Mesenchymal stem cell (in vitro differentiated cells and primary cell): ENCODE measurements around the gene TTLL11.

Source experiments
- DNase-seq: peaks from one replicate; pipeline ENCODE4 v3.0.0-alpha.2; 2013
- H2AFZ ChIP-seq: one replicate; pipeline ENCODE4 v1.6.1; 2013; ENCODE audit warnings: low read depth, mild to moderate bottlenecking, control low read depth, inconsistent platforms, low read length, moderate library complexity
- H2AK5ac ChIP-seq: 2 replicates; pipeline ENCODE4 v1.6.1; 2013; ENCODE audit warnings: low read length, moderate library complexity, mild to moderate bottlenecking, inconsistent platforms; ENCODE audit not compliant: severe bottlenecking
- H2BK120ac ChIP-seq: one replicate; pipeline ENCODE4 v1.6.1; 2013; ENCODE audit warnings: low read depth, mild to moderate bottlenecking, inconsistent platforms, low read length, moderate library complexity
- H2BK12ac ChIP-seq, 2 experiments: one replicate each; pipeline ENCODE4 v1.6.1; 2013; ENCODE audit warnings: inconsistent platforms in 2 of 2, low read length in 2 of 2, mild to moderate bottlenecking in 2 of 2, moderate library complexity in 2 of 2, control low read depth in 1 of 2
- H2BK15ac ChIP-seq: one replicate; pipeline ENCODE4 v1.6.1; 2013; ENCODE audit warnings: mild to moderate bottlenecking, low read depth, inconsistent platforms; ENCODE audit not compliant: poor library complexity, severe bottlenecking
- H2BK5ac ChIP-seq: 2 replicates; pipeline ENCODE4 v1.6.1; 2013; ENCODE audit warnings: low read depth, mild to moderate bottlenecking, low read length, control low read depth, inconsistent platforms; ENCODE audit not compliant: poor library complexity, severe bottlenecking
- H3K14ac ChIP-seq, 2 experiments: one replicate each; pipeline ENCODE4 v1.6.1; 2013; ENCODE audit warnings: inconsistent platforms in 2 of 2, low read length in 2 of 2, control low read depth in 1 of 2, mild to moderate bottlenecking in 1 of 2, moderate library complexity in 1 of 2
- H3K18ac ChIP-seq, 2 experiments: one replicate each; pipeline ENCODE4 v1.6.1; 2013; ENCODE audit warnings: inconsistent platforms in 2 of 2, low read length in 2 of 2, control low read depth in 1 of 2, low read depth in 1 of 2, mild to moderate bottlenecking in 1 of 2
- H3K23ac ChIP-seq, 2 experiments: one replicate each; pipeline ENCODE4 v1.6.1; 2013; ENCODE audit warnings: inconsistent platforms in 2 of 2, low read length in 2 of 2, mild to moderate bottlenecking in 2 of 2, moderate library complexity in 2 of 2, control low read depth in 1 of 2
- H3K27ac ChIP-seq: 2 replicates; pipeline ENCODE4 v1.5.1; 2013; ENCODE audit warnings: mild to moderate bottlenecking, moderate library complexity, low read length, control low read depth, inconsistent platforms; ENCODE audit not compliant: poor library complexity, severe bottlenecking
- H3K27me3 ChIP-seq, 2 experiments: 2 replicates each; pipeline versions ENCODE4 v1.6.1 to v1.7.0; 2013; ENCODE audit warnings: low read length in 2 of 2, mild to moderate bottlenecking in 2 of 2, moderate library complexity in 2 of 2, control low read depth in 1 of 2, inconsistent platforms in 1 of 2; ENCODE audit not compliant: control insufficient read depth in 1 of 2, insufficient read depth in 1 of 2
- H3K36me3 ChIP-seq, 2 experiments: 2 replicates each; pipeline versions ENCODE4 v1.6.1 to v1.7.0; 2013; ENCODE audit warnings: low read length in 2 of 2, control low read depth in 1 of 2, inconsistent platforms in 1 of 2, low read depth in 1 of 2, mild to moderate bottlenecking in 1 of 2; ENCODE audit not compliant: insufficient read depth in 2 of 2, control insufficient read depth in 1 of 2
- H3K4ac ChIP-seq, 2 experiments: one replicate each; pipeline ENCODE4 v1.6.1; 2013; ENCODE audit warnings: inconsistent platforms in 2 of 2, low read length in 2 of 2, mild to moderate bottlenecking in 2 of 2, moderate library complexity in 2 of 2, control low read depth in 1 of 2, low read depth in 1 of 2
- H3K4me1 ChIP-seq: 2 replicates; pipeline ENCODE4 v1.6.1; 2013; ENCODE audit warnings: low read depth, low read length, control low read depth; ENCODE audit not compliant: control insufficient read depth, insufficient read depth
- H3K4me2 ChIP-seq: 2 replicates; pipeline ENCODE4 v1.6.1; 2013; ENCODE audit warnings: low read length, mild to moderate bottlenecking, inconsistent platforms; ENCODE audit not compliant: poor library complexity, severe bottlenecking
- H3K4me3 ChIP-seq, 2 experiments: 2 replicates each; pipeline versions ENCODE4 v1.5.1 to v1.7.0; 2013; ENCODE audit warnings: low read length in 2 of 2, mild to moderate bottlenecking in 2 of 2, control low read depth in 1 of 2, low read depth in 1 of 2; ENCODE audit not compliant: insufficient read depth in 1 of 2
- H3K79me1 ChIP-seq: replicated peaks from 2 replicates; pipeline ENCODE4 v1.6.1; 2013; ENCODE audit warnings: mild to moderate bottlenecking, control low read depth, low read length, inconsistent platforms; ENCODE audit not compliant: poor library complexity, severe bottlenecking
- H3K9ac ChIP-seq: 2 replicates; pipeline ENCODE4 v1.7.0; 2013; ENCODE audit warnings: mild to moderate bottlenecking, low read length, moderate library complexity
- H3K9me3 ChIP-seq: 2 replicates; pipeline ENCODE4 v1.7.0; 2013; ENCODE audit warnings: mild to moderate bottlenecking, low read length; ENCODE audit not compliant: control insufficient read depth
- H4K8ac ChIP-seq: one replicate; pipeline ENCODE4 v1.6.1; 2013; ENCODE audit warnings: inconsistent platforms, mild to moderate bottlenecking, low read length, moderate library complexity
- H4K91ac ChIP-seq: one replicate; pipeline ENCODE4 v1.6.1; 2013; ENCODE audit warnings: mild to moderate bottlenecking, low read length, inconsistent platforms
- WGBS: methylation state at CpG from one replicate; pipeline ENCODE4 v1.1.7; 2013; ENCODE audit warnings: mixed read lengths; 5-methylcytosine and 5-hydroxymethylcytosine counted together

The TTLL11 gene

DNA sequence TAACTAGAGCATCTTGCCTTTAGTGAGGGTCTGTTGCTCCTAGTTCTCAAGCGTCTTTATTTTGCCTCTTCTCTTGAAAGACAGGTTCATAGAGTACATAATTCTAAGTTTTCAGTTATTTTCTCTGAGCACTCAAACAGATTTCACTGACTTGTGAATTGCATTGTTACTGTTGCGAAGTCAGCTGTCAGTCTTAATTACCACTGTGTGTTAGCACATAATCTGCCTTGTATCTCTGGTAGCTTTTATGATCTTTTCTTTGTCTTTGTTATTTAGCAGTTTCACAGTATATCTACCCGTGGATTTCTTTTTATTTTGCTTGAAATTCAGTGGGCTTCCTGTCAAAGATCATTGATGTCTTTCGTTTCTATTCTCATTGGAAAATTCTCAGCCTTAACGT, 192.9 kb downstream of the TTLL11 start:
- no peak overlapping the region for H2AK5ac ChIP-seq
- 93% methylated on average over 4 of the region's 5 CpGs for WGBS

DNA sequence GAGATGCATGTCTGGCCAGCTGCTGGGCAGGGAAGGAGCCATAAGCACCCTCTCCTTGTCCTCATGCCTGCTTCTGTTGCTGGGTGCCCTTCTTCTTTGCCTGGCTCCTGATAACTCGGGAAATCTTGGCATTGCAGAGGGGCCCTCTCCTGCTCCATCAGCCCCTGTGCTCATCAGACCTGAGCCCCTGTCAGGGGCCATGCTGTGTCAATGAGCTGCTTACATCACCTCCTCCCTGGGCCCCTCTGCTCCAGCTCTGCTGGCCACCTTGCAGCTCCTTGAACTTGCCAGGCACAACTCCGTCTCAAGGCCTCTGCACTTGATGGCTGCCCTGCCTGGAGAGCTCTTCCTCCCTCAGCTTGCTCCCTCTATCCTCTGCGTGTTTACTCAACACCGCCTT, 194.3 kb downstream of the TTLL11 start:
- H3K27me3 ChIP-seq = peaks cover 0 to 3% of the 10 kb centered on the region in 2 experiments
- peaks cover 8% of the 10 kb centered on the region for H3K4me1 ChIP-seq
- no peak for DNase-seq
- H3K4ac ChIP-seq = no peak overlapping the region
- H3K27ac ChIP-seq = no peak overlapping the region
- H4K8ac ChIP-seq = no peak overlapping the region
- H3K9ac ChIP-seq = no peak overlapping the region
- H3K9me3 ChIP-seq = no peaks in the 10 kb centered on the region
- no peaks in the 10 kb centered on the region for H3K79me1 ChIP-seq
- H3K18ac ChIP-seq = no peak overlapping the region
- no peak overlapping the region for H2BK15ac ChIP-seq
- H2AK5ac ChIP-seq = no peak overlapping the region
- no peak overlapping the region for H3K23ac ChIP-seq
- no peak overlapping the region for H3K4me2 ChIP-seq
- H2BK12ac ChIP-seq = no peak overlapping the region
- H2AFZ ChIP-seq = no peak overlapping the region
- H3K14ac ChIP-seq = no peak overlapping the region
- no peak overlapping the region for H2BK120ac ChIP-seq
- H2BK5ac ChIP-seq = no peak overlapping the region
- H3K36me3 ChIP-seq = no peaks in the 10 kb centered on the region
- H4K91ac ChIP-seq = no peak overlapping the region
- WGBS = 95% methylated on average over 2 of the region's 4 CpGs
- no peak overlapping the region for H3K4me3 ChIP-seq

More for the DNA sequence above, 192.9 kb downstream of the TTLL11 start:
- Histone ChIP-seq H3K4ac (no peak overlapping the region), H3K27me3 (peaks cover 0 to 3% of the 10 kb centered on the region in 2 experiments), H3K9ac (no peak overlapping the region), H2BK120ac (no peak overlapping the region), H3K79me1 (no peaks in the 10 kb centered on the region), H2BK15ac (no peak overlapping the region), H4K8ac (no peak overlapping the region), H3K4me3 (no peak overlapping the region), H3K4me1 (peaks cover 8% of the 10 kb centered on the region), H3K4me2 (no peak overlapping the region), H3K14ac (no peak overlapping the region), H2BK5ac (no peak overlapping the region), H3K18ac (no peak overlapping the region), H2AFZ (no peak overlapping the region), H2BK12ac (no peak overlapping the region), H3K36me3 (no peaks in the 10 kb centered on the region), H4K91ac (no peak overlapping the region), H3K9me3 (no peaks in the 10 kb centered on the region), H3K27ac (no peak overlapping the region), H3K23ac (no peak overlapping the region)
- no peak for DNase-seq

- Histone ChIP-seq H3K4ac (no peak overlapping the region), H2BK120ac (no peak overlapping the region), H4K8ac (no peak overlapping the region), H3K27me3 (peaks cover 0 to 3% of the 10 kb centered on the region in 2 experiments), H3K9ac (no peak overlapping the region), H2AK5ac (no peak overlapping the region), H2BK5ac (no peak overlapping the region), H3K9me3 (no peaks in the 10 kb centered on the region), H2BK12ac (no peak overlapping the region), H3K79me1 (no peaks in the 10 kb centered on the region), H2AFZ (no peak overlapping the region), H3K4me2 (no peak overlapping the region), H3K4me3 (no peak overlapping the region), H2BK15ac (no peak overlapping the region), H4K91ac (no peak overlapping the region), H3K18ac (no peak overlapping the region), H3K36me3 (no peaks in the 10 kb centered on the region), H3K4me1 (peaks cover 10% of the 10 kb centered on the region), H3K27ac (no peak overlapping the region), H3K14ac (no peak overlapping the region), H3K23ac (no peak overlapping the region)
- DNase-seq = no peak
- WGBS = 94% methylated on average over 10 of the region's 10 CpGs
Measured at GRCh38 chr9:121897140-121897539, 196.0 kb downstream of the TTLL11 start.

GRCh38 chr9:121896545-121896943, 196.6 kb downstream of the TTLL11 start:
- H4K8ac ChIP-seq = no peak overlapping the region
- H3K4me2 ChIP-seq = no peak overlapping the region
- H3K23ac ChIP-seq = no peak overlapping the region
- H2AFZ ChIP-seq = no peak overlapping the region
- WGBS = 92% methylated on average over 27 of the region's 27 CpGs
- DNase-seq = no peak
- H3K4ac ChIP-seq = no peak overlapping the region
- no peaks in the 10 kb centered on the region for H3K9me3 ChIP-seq
- no peak overlapping the region for H3K18ac ChIP-seq
- H3K36me3 ChIP-seq = no peaks in the 10 kb centered on the region
- H2BK120ac ChIP-seq = no peak overlapping the region
- no peak overlapping the region for H2AK5ac ChIP-seq
- peaks cover 10% of the 10 kb centered on the region for H3K4me1 ChIP-seq
- no peak overlapping the region for H3K4me3 ChIP-seq
- no peak overlapping the region for H3K14ac ChIP-seq
- H3K27me3 ChIP-seq = peaks cover 0 to 3% of the 10 kb centered on the region in 2 experiments
- no peak overlapping the region for H2BK5ac ChIP-seq
- no peak overlapping the region for H4K91ac ChIP-seq
- H3K79me1 ChIP-seq = no peaks in the 10 kb centered on the region
- H3K9ac ChIP-seq = no peak overlapping the region
- no peak overlapping the region for H3K27ac ChIP-seq
- no peak overlapping the region for H2BK15ac ChIP-seq
- no peak overlapping the region for H2BK12ac ChIP-seq
